Astrocyte (in vitro differentiated cells and primary cell): ENCODE data around the gene TTC13. TPM values are rescaled to one million over a fixed set of nuclear protein-coding genes. Genes with fewer than 3 reads are reported as not detected.

Experiments
- DNase-seq: peaks from one replicate; pipeline ENCODE4 v3.0.0-alpha.2; 2010; ENCODE audit warnings: low read depth
- FAIRE-seq: peaks from 2 replicates; lab custom pipeline; 2011; peaks lifted over from hg19 to GRCh38; lab: Jason Lieb, UNC
- H2AFZ ChIP-seq: 2 replicates; pipeline ENCODE4 v1.6.0; 2012; ENCODE audit warnings: low read depth, low read length, inconsistent platforms
- H3K27ac ChIP-seq: 2 replicates; pipeline ENCODE4 v1.5.1; 2011; ENCODE audit warnings: low read depth, low read length, inconsistent platforms
- H3K27me3 ChIP-seq: 2 replicates; pipeline ENCODE4 v1.6.0; 2011; ENCODE audit warnings: low read length, inconsistent platforms; ENCODE audit not compliant: insufficient read depth
- H3K36me3 ChIP-seq: 2 replicates; pipeline ENCODE4 v1.5.1; 2011; ENCODE audit warnings: low read length, inconsistent platforms; ENCODE audit not compliant: insufficient read depth
- H3K4me1 ChIP-seq: 2 replicates; pipeline ENCODE4 v1.5.1; 2011; ENCODE audit warnings: low read length, inconsistent platforms; ENCODE audit not compliant: insufficient read depth
- H3K4me2 ChIP-seq: 2 replicates; pipeline ENCODE4 v1.6.0; 2012; ENCODE audit warnings: low read length, inconsistent platforms
- H3K4me3 ChIP-seq: 2 replicates; pipeline ENCODE4 v1.5.1; 2011; ENCODE audit warnings: low read depth, mild to moderate bottlenecking, low read length, inconsistent platforms; ENCODE audit not compliant: insufficient read depth
- H3K79me2 ChIP-seq: 2 replicates; pipeline ENCODE4 v1.6.0; 2012; ENCODE audit warnings: mild to moderate bottlenecking, low read length, inconsistent platforms; ENCODE audit not compliant: insufficient read depth
- H3K9ac ChIP-seq: 2 replicates; pipeline ENCODE4 v1.6.0; 2012; ENCODE audit warnings: mild to moderate bottlenecking, low read length, inconsistent platforms
- H3K9me3 ChIP-seq: 2 replicates; pipeline ENCODE4 v1.5.1; 2012; ENCODE audit warnings: low read depth, mild to moderate bottlenecking, low read length, inconsistent platforms; ENCODE audit not compliant: insufficient read depth
- H4K20me1 ChIP-seq: 2 replicates; pipeline ENCODE4 v1.6.0; 2012; ENCODE audit warnings: low read length, inconsistent platforms; ENCODE audit not compliant: insufficient read depth
- H3K27ac Mint-ChIP-seq: one replicate; pipeline ENCODE4 v1.8.0; 2021; ENCODE audit warnings: mild to moderate bottlenecking, mixed read lengths; ENCODE audit not compliant: unreplicated experiment
- H3K27me3 Mint-ChIP-seq: one replicate; pipeline ENCODE4 v1.8.0; 2021; ENCODE audit warnings: low read depth, mixed read lengths; ENCODE audit not compliant: unreplicated experiment
- H3K36me3 Mint-ChIP-seq: one replicate; pipeline ENCODE4 v1.8.0; 2021; ENCODE audit warnings: low read depth, mixed read lengths; ENCODE audit not compliant: unreplicated experiment
- H3K4me1 Mint-ChIP-seq: one replicate; pipeline ENCODE4 v1.8.0; 2021; ENCODE audit warnings: low read depth, mixed read lengths; ENCODE audit not compliant: unreplicated experiment
- H3K4me3 Mint-ChIP-seq: one replicate; pipeline ENCODE4 v1.8.0; 2021; ENCODE audit warnings: mild to moderate bottlenecking, moderate library complexity, mixed read lengths; ENCODE audit not compliant: unreplicated experiment
- H3K9me3 Mint-ChIP-seq: one replicate; pipeline ENCODE4 v1.8.0; 2021; ENCODE audit warnings: mild to moderate bottlenecking, mixed read lengths; ENCODE audit not compliant: unreplicated experiment
- EZH2 ChIP-seq: IDR thresholded peaks from 2 replicates; pipeline ENCODE4 v1.6.1; 2012; ENCODE audit warnings: mild to moderate bottlenecking, low read length, inconsistent platforms; ENCODE audit not compliant: insufficient read depth
- total RNA-seq: library from RNA; stranded (reverse); gene quantifications from 2 replicates; pipeline ENCODE4 v1.2.1, GENCODE V29; 2021
- TF ChIP-seq, protein P1 (sequence below): IDR thresholded peaks from 2 replicates; pipeline ENCODE4 v1.5.1; 2011; ENCODE audit warnings: low read depth, mild to moderate bottlenecking, inconsistent platforms, low read length, moderate library complexity; ENCODE audit not compliant: insufficient read depth

TTC13 gene
- total RNA-seq, 1 donor from 2014 or later = 13.0 TPM

DNA sequence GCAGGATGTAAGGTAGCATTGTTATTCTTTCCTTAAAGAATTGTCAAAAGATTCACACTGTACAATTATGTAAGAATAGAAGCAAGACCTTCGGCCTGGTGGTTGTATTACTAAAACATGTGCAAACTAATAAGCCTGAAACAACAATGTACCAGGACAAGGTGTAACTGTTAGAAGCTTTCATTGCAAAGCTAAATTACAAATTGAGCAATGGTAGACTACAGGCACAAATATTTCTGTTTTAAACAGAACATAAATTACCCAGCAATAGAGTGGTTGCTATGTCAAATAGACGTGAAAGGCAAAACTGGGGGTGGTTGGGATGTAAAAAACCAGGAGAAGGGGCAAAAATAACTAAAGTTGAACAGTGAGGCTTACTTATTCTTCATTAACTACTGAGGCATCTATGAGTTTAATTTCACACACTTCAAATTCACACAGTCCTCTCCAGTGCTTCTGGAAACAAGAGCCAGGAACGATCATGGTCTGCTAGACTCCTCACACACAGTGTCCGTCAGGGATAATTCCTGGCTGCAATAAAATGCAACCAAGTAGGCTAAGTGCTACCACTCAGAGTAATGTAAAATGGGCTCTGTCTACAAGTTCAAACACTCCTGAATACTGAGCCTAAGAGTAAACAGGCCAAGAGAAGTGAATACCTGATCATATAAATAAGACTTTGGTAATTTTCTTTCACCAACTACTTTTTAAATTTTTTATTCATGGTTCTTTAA, 71.0 kb downstream of the TTC13 start:
- H3K36me3 ChIP-seq = peaks cover 3% of the 10 kb centered on the region
- no peaks in the 10 kb centered on the region for H4K20me1 ChIP-seq
- Mint-ChIP-seq H3K36me3 (peaks cover 19% of the 10 kb centered on the region), H3K27me3 (peaks cover 3% of the 10 kb centered on the region), H3K27ac (no peak overlapping the region), H3K4me1 (peaks cover 8% of the 10 kb centered on the region), H3K4me3 (no peak overlapping the region), H3K9me3 (no peaks in the 10 kb centered on the region)
- no peaks in the 10 kb centered on the region for H3K4me1 ChIP-seq
- no peaks in the 10 kb centered on the region for H3K9me3 ChIP-seq
- H3K4me2 ChIP-seq = no peak overlapping the region
- FAIRE-seq (no peak), DNase-seq (no peak)
- H3K27me3 ChIP-seq = no peaks in the 10 kb centered on the region
- H3K9ac ChIP-seq = no peak overlapping the region
- TF ChIP-seq, protein P1, sequence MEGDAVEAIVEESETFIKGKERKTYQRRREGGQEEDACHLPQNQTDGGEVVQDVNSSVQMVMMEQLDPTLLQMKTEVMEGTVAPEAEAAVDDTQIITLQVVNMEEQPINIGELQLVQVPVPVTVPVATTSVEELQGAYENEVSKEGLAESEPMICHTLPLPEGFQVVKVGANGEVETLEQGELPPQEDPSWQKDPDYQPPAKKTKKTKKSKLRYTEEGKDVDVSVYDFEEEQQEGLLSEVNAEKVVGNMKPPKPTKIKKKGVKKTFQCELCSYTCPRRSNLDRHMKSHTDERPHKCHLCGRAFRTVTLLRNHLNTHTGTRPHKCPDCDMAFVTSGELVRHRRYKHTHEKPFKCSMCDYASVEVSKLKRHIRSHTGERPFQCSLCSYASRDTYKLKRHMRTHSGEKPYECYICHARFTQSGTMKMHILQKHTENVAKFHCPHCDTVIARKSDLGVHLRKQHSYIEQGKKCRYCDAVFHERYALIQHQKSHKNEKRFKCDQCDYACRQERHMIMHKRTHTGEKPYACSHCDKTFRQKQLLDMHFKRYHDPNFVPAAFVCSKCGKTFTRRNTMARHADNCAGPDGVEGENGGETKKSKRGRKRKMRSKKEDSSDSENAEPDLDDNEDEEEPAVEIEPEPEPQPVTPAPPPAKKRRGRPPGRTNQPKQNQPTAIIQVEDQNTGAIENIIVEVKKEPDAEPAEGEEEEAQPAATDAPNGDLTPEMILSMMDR = no peak
- no peak for TF ChIP-seq EZH2
- H3K79me2 ChIP-seq = no peaks in the 10 kb centered on the region
- H2AFZ ChIP-seq = no peak overlapping the region
- no peak overlapping the region for H3K4me3 ChIP-seq
- no peak overlapping the region for H3K27ac ChIP-seq

DNA sequence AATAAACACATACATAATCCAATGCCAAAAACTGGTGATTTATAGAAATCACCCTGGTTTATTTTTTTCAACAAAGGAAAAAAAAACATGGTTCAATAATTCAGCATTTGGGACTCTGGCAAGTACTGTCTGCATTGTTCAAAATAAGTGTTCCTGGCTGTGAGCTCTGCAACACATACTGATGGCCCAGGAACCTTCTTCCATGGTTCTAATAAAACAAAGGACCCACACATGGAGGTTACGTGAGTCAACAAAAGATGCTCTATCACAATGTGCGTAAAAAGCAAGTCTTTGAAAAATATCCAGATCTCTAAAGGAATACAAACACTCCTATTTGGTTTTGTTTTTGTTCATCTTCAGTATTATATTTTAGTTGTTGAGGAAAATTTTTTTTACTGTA, 72.4 kb downstream of the TTC13 start:
- Histone ChIP-seq H3K36me3 (peaks cover 3% of the 10 kb centered on the region), H3K9ac (no peak overlapping the region), H3K4me2 (no peak overlapping the region), H3K4me3 (no peak overlapping the region), H3K27ac (no peak overlapping the region), H3K9me3 (no peaks in the 10 kb centered on the region), H3K79me2 (no peaks in the 10 kb centered on the region), H3K4me1 (no peaks in the 10 kb centered on the region), H3K27me3 (no peaks in the 10 kb centered on the region), H2AFZ (no peak overlapping the region), H4K20me1 (no peaks in the 10 kb centered on the region)
- FAIRE-seq = no peak
- Mint-ChIP-seq H3K27ac (no peak overlapping the region), H3K9me3 (no peaks in the 10 kb centered on the region), H3K4me3 (no peak overlapping the region), H3K36me3 (peaks cover 19% of the 10 kb centered on the region), H3K4me1 (peaks cover 8% of the 10 kb centered on the region), H3K27me3 (peaks cover 3% of the 10 kb centered on the region)
- DNase-seq = no peak
- no peak for TF ChIP-seq EZH2
- TF ChIP-seq, protein P1 = no peak

DNA sequence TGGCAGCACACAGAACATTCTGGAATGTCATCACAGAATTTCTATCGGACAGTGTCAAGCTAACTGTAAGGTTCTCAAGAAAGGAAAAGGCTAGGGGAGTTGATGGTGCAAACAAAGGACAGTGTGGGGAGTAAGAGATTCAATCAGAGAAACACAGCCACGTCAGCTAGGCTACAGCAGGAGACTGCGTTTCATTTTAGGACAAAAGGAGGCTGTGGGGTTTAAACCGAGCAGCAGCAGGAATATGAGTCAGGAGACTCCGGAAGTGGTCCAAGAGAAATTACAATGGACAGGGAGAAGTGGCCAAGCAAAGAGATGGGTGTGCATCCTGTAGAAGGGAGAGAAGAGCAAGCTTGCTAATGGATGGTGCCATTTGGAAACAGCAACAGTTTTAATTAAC, 72.9 kb downstream of the TTC13 start:
- Mint-ChIP-seq H3K27ac (peak overlapping the region; percentile 22), H3K36me3 (peaks cover 19% of the 10 kb centered on the region), H3K27me3 (peaks cover 3% of the 10 kb centered on the region), H3K4me3 (no peak overlapping the region), H3K9me3 (no peaks in the 10 kb centered on the region), H3K4me1 (peaks cover 8% of the 10 kb centered on the region)
- Histone ChIP-seq H3K4me3 (peak overlapping the region; percentile 7), H3K9me3 (no peaks in the 10 kb centered on the region), H3K27ac (no peak overlapping the region), H3K27me3 (no peaks in the 10 kb centered on the region), H2AFZ (peak overlapping the region; percentile 65), H3K79me2 (no peaks in the 10 kb centered on the region), H3K4me2 (peak overlapping the region; percentile 62), H3K4me1 (no peaks in the 10 kb centered on the region), H3K36me3 (peaks cover 3% of the 10 kb centered on the region), H4K20me1 (no peaks in the 10 kb centered on the region), H3K9ac (peak overlapping the region; percentile 27)
- FAIRE-seq (no peak), DNase-seq (peak; percentile 72)
- no peak for TF ChIP-seq EZH2
- TF ChIP-seq, protein P1 = no peak
